Esophagus squamous epithelium (tissue), 5 donors: ENCODE data around the gene MMP11. TPM values are rescaled to one million over a fixed set of nuclear protein-coding genes. Genes with fewer than 3 reads are reported as not detected.

Experiments
- DNase-seq: peaks from one replicate; lab custom pipeline; 2025; lab: John Stamatoyannopoulos, UW
- H3K27ac ChIP-seq, 4 donors: fragments of 200-600 bp; sonication (generic); one replicate each; pipeline ENCODE4 v1.5.1; 2016 to 2019; ENCODE audit warnings: mild to moderate bottlenecking in 1 of 4
- H3K27me3 ChIP-seq, 4 donors: fragments of 200-600 bp; sonication (generic); 1 replicate in 3 of 4; 2 replicates in 1 of 4; pipeline versions ENCODE4 v1.5.1 to v1.6.0; 2017 to 2021; ENCODE audit warnings: antibody characterized with exemption in 1 of 4
- H3K36me3 ChIP-seq, 3 donors: fragments of 200-600 bp; sonication (generic); one replicate each; pipeline ENCODE4 v1.5.1; 2016 to 2019
- H3K4me1 ChIP-seq, 3 donors: fragments of 200-600 bp; sonication (generic); one replicate each; pipeline ENCODE4 v1.5.1; 2017 to 2019
- H3K4me3 ChIP-seq, 4 donors: fragments of 200-600 bp; sonication (generic); 1 replicate in 3 of 4; 2 replicates in 1 of 4; pipeline ENCODE4 v1.5.1; 2016 to 2019; ENCODE audit warnings: mild to moderate bottlenecking in 2 of 4, moderate library complexity in 1 of 4
- H3K9me3 ChIP-seq, 3 donors: fragments of 200-600 bp; sonication (generic); one replicate each; pipeline ENCODE4 v1.5.1; 2016 to 2019
- POLR2A ChIP-seq, 4 donors: fragments of 450-650 bp; IDR thresholded peaks; one replicate each; pipeline ENCODE4 v1.6.1; 2017; ENCODE audit warnings: antibody characterized with exemption in 4 of 4, mild to moderate bottlenecking in 4 of 4, moderate library complexity in 3 of 4
- WGBS, 2 donors: methylation state at CpG; one replicate each; pipeline ENCODE4 v1.1.5; 2018; 5-methylcytosine and 5-hydroxymethylcytosine counted together
- intact Hi-C: fragments of 100-400 bp; cut with DNase I; formaldehyde crosslinking; loops from one replicate; pipeline ENCODE4 v1.15.0; 2022
- total RNA-seq, 4 donors: library from RNA; depleted of rRNA; stranded (reverse); fragments of >200 nt; gene quantifications; one replicate each; pipeline ENCODE4 v1.1.0, GENCODE V29; 2016
- TF ChIP-seq, protein P1 (sequence below), 6 experiments: fragments of 450-650 bp in 4 of 6; fragments of 200-600 bp in 2 of 6; sonication (generic) in 2 of 6; IDR thresholded peaks; one replicate each; pipeline ENCODE4 v1.5.1; 2016 to 2019; ENCODE audit warnings: antibody characterized with exemption in 6 of 6, mild to moderate bottlenecking in 4 of 6, moderate library complexity in 4 of 6
- donor health status: DM: yes; HTN: yes; CAD: no.

MMP11 gene
- total RNA-seq, 4 donors from 2014 or later, result 0.34 to 1.6 (median 1.1) TPM

DNA sequence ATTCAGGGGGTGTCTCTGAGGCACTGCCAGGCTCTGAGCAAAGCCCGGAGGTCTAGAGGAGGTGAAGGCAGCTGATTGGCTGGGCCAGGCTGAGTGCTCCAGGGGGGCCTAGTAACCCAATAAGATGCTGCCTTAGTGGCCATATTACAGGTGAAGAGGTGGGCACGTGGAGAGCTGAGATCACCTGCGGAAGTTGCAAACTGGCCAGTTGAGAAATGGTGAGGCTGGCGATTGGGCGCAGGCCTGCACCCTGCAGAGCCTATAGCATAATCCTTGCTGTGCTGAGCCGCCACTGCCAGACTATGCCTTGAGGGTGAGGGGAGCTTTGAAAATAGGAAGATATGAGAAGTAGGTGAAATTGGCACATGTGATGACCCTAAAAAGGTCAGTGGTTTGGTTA lies 44.5 kb downstream of the MMP11 start:
- Histone ChIP-seq H3K36me3 (peaks cover 16 to 97% (median 39%) of the 10 kb centered on the region in 3 donors), H3K27ac (no peak overlapping the region), H3K4me1 (peaks cover 0 to 5% (median 2%) of the 10 kb centered on the region in 3 donors), H3K9me3 (no peaks in the 10 kb centered on the region), H3K4me3 (no peak overlapping the region), H3K27me3 (no peaks in the 10 kb centered on the region)
- intact Hi-C loops, result no loop called here
- no peak for TF ChIP-seq POLR2A (IDR thresholded peaks at IDR 0.05)
- TF ChIP-seq, protein P1, sequence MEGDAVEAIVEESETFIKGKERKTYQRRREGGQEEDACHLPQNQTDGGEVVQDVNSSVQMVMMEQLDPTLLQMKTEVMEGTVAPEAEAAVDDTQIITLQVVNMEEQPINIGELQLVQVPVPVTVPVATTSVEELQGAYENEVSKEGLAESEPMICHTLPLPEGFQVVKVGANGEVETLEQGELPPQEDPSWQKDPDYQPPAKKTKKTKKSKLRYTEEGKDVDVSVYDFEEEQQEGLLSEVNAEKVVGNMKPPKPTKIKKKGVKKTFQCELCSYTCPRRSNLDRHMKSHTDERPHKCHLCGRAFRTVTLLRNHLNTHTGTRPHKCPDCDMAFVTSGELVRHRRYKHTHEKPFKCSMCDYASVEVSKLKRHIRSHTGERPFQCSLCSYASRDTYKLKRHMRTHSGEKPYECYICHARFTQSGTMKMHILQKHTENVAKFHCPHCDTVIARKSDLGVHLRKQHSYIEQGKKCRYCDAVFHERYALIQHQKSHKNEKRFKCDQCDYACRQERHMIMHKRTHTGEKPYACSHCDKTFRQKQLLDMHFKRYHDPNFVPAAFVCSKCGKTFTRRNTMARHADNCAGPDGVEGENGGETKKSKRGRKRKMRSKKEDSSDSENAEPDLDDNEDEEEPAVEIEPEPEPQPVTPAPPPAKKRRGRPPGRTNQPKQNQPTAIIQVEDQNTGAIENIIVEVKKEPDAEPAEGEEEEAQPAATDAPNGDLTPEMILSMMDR (IDR thresholded peaks at IDR 0.05), result no peak
- DNase-seq, result no peak
- WGBS, 2 donors, result 89 to 96% methylated on average over 5 to 6 of the region's 6 CpGs

DNA sequence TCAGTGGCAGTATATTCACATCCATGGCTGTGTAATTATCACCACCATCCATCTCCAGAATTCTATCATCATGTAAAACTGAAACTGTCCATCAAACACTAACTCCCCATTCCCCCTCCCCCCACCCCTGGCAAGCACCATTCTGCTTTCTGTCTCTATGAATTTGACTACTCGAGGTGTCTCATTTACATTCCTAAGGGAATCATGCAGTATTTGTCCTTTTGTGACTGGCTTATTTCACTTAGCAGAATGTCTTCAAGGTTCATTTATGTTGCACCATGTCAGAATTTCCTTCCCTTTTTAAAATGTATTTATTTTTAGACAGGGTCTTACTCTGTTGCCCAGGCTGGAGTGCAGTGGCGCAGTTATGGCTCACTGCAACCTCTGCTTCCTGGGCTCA lies 45.9 kb downstream of the MMP11 start:
- Histone ChIP-seq H3K27me3 (no peaks in the 10 kb centered on the region), H3K4me3 (no peak overlapping the region), H3K27ac (no peak overlapping the region), H3K4me1 (peaks cover 0 to 5% (median 2%) of the 10 kb centered on the region in 3 donors), H3K36me3 (peaks cover 27 to 97% (median 40%) of the 10 kb centered on the region in 3 donors), H3K9me3 (no peaks in the 10 kb centered on the region)
- no peak for DNase-seq
- intact Hi-C loops, result no loop called here
- TF ChIP-seq POLR2A (IDR thresholded peaks at IDR 0.05), result no peak
- TF ChIP-seq, protein P1 (IDR thresholded peaks at IDR 0.05), result no peak
- WGBS, 2 donors, result 80 to 84% methylated on average over 2 of the region's 2 CpGs

DNA sequence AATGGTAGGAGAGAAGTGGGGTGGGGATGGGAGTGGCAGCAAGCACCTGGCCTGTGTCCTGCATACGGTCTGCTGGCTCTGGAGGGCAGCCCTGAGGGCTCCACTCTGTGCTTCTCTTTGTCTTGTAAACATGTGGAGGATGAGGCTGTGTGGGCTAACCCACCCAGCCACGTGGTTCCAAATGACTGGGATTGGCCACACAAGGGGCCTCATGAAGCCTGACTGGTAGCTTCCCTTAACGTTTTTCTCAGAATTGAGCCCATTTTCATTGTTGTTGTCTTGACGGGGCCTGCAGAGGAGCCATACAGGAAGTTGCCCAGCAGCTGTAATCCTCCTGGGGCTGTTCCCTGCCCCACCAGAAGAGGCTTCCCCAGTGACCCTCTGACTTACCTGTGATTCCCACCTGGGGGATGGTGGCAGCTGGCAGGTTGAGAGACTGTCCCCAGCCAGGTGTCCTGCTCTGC lies 48.1 kb downstream of the MMP11 start:
- WGBS, 2 donors, result 16 to 24% methylated on average over 3 of the region's 4 CpGs
- Histone ChIP-seq H3K9me3 (no peaks in the 10 kb centered on the region), H3K4me1 (peaks cover 0 to 5% (median 2%) of the 10 kb centered on the region in 3 donors), H3K4me3 (no peak overlapping the region), H3K36me3 (peaks cover 45 to 98% (median 46%) of the 10 kb centered on the region in 3 donors), H3K27ac (no peak overlapping the region), H3K27me3 (no peaks in the 10 kb centered on the region)
- no peak for DNase-seq
- TF ChIP-seq, protein P1 (IDR thresholded peaks at IDR 0.05), result no peak
- TF ChIP-seq POLR2A (IDR thresholded peaks at IDR 0.05), result no peak
- intact Hi-C loops, result no loop called here

DNA sequence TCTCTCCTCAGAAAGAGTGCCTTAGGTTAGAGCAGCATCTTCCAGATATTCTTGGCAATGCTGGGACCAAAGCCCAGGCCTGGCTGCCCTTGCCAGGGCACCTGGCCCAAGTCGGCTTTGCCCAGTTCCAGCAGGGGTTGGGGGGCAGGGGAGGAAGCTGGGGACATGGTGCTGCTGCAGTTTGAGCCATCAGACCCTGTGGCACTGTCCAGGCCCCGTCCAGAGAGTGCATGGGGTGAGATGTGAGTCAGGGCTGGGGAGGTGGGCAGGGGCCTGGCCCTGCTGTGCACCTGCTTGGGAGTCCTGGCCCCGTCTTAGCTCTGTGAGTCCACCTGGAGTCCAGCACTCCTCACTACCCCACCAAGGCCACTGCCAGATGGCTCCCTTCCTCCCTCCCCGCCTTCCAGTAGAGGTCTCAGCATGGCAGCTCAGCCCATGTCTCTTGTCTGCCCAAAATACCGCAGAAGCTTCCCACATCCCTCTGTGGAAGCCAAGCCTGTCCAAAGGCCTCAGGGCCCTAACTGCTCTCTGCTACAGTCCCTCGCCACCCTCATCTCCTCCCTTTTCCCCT lies 49.5 kb downstream of the MMP11 start:
- TF ChIP-seq, protein P1 (IDR thresholded peaks at IDR 0.05), result no peak
- no peak for TF ChIP-seq POLR2A (IDR thresholded peaks at IDR 0.05)
- no peaks in the 10 kb centered on the region for H3K9me3 ChIP-seq
- intact Hi-C loops, result no loop called here
- H3K27ac ChIP-seq, result no peak overlapping the region
- peaks cover 42 to 98% (median 43%) of the 10 kb centered on the region in 3 donors for H3K36me3 ChIP-seq
- DNase-seq, result no peak
- H3K4me3 ChIP-seq, result no peak overlapping the region
- WGBS, 2 donors, result 79 to 89% methylated on average over 3 to 4 of the region's 6 CpGs
- no peaks in the 10 kb centered on the region for H3K27me3 ChIP-seq
- peaks cover 0 to 5% (median 2%) of the 10 kb centered on the region in 3 donors for H3K4me1 ChIP-seq

DNA sequence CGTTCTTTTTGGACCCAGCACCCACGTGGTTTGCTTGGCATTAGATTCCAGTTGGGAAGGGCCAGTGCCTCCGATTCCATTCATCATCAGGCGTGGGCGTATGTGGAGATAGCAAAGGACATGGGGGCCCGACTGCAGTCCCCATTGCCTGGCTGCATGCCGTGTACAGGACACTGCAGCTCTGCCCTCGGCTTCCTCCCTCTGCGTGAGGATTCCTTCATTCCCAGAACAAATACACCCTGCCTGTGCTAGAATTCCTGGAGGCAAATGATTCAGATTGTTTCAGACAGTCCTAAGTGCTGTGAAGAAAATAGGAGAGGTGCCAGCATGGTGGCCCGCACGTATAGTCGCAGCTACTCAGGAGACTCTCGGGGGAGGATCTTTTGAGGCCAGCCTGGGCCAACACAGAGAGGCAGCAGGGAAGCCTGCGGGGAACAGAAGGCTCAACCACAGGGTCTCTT lies 50.7 kb downstream of the MMP11 start:
- H3K4me1 ChIP-seq, result peaks cover 0 to 5% (median 2%) of the 10 kb centered on the region in 3 donors
- TF ChIP-seq POLR2A (IDR thresholded peaks at IDR 0.05), result no peak
- TF ChIP-seq, protein P1 (IDR thresholded peaks at IDR 0.05), result no peak
- no peaks in the 10 kb centered on the region for H3K9me3 ChIP-seq
- WGBS, 2 donors, result 87 to 90% methylated on average over 7 to 13 of the region's 14 CpGs
- H3K36me3 ChIP-seq, result peaks cover 47 to 98% (median 51%) of the 10 kb centered on the region in 3 donors
- no peak for DNase-seq
- no peak overlapping the region for H3K4me3 ChIP-seq
- H3K27ac ChIP-seq, result no peak overlapping the region
- intact Hi-C loops, result no loop called here
- H3K27me3 ChIP-seq, result no peaks in the 10 kb centered on the region
